Mesendoderm (in vitro differentiated cells): ENCODE data around the gene TOP3A.

Source experiments
- DNase-seq: peaks from one replicate; pipeline ENCODE4 v3.0.0; 2013
- H2AK5ac ChIP-seq: 2 replicates; pipeline ENCODE4 v1.6.1; 2013; ENCODE audit warnings: low read length, inconsistent platforms
- H2BK120ac ChIP-seq: 2 replicates; pipeline ENCODE4 v1.6.1; 2013; ENCODE audit warnings: low read depth, mild to moderate bottlenecking, low read length, moderate library complexity, mixed read lengths
- H2BK15ac ChIP-seq: replicated peaks from 2 replicates; pipeline ENCODE4 v1.6.1; 2013; ENCODE audit warnings: low read depth, mild to moderate bottlenecking, moderate library complexity
- H2BK5ac ChIP-seq: 2 replicates; pipeline ENCODE4 v1.6.1; 2013; ENCODE audit warnings: low read length, inconsistent platforms
- H3K18ac ChIP-seq: 2 replicates; pipeline ENCODE4 v1.6.1; 2013; ENCODE audit warnings: mild to moderate bottlenecking, low read length, mixed read lengths
- H3K23ac ChIP-seq: one replicate; pipeline ENCODE4 v1.6.1; 2013; ENCODE audit warnings: low read length
- H3K27ac ChIP-seq: 2 replicates; pipeline ENCODE4 v1.5.1; 2013; ENCODE audit warnings: low read depth, mild to moderate bottlenecking, inconsistent platforms, low read length, moderate library complexity
- H3K27me3 ChIP-seq: 2 replicates; pipeline ENCODE4 v1.6.1; 2013; ENCODE audit warnings: low read length, control low read depth, mild to moderate bottlenecking, inconsistent platforms; ENCODE audit not compliant: insufficient read depth, poor library complexity
- H3K36me3 ChIP-seq: 2 replicates; pipeline ENCODE4 v1.6.1; 2013; ENCODE audit warnings: low read length, inconsistent platforms; ENCODE audit not compliant: control insufficient read depth, insufficient read depth
- H3K4ac ChIP-seq: one replicate; pipeline ENCODE4 v1.6.1; 2013; ENCODE audit warnings: low read depth, mild to moderate bottlenecking, low read length, moderate library complexity
- H3K4me1 ChIP-seq: 2 replicates; pipeline ENCODE4 v1.6.1; 2013; ENCODE audit warnings: low read depth, low read length, inconsistent platforms; ENCODE audit not compliant: control insufficient read depth
- H3K4me2 ChIP-seq: 2 replicates; pipeline ENCODE4 v1.6.1; 2013; ENCODE audit warnings: low read length
- H3K4me3 ChIP-seq: 2 replicates; pipeline ENCODE4 v1.5.1; 2013; ENCODE audit warnings: mild to moderate bottlenecking, low read length
- H3K56ac ChIP-seq: one replicate; pipeline ENCODE4 v1.6.1; 2013; ENCODE audit warnings: low read length
- H3K79me1 ChIP-seq: 2 replicates; pipeline ENCODE4 v1.6.1; 2013; ENCODE audit warnings: low read length, inconsistent platforms
- H3K79me2 ChIP-seq: 2 replicates; pipeline ENCODE4 v1.6.1; 2013; ENCODE audit warnings: mild to moderate bottlenecking, low read length; ENCODE audit not compliant: control insufficient read depth, insufficient read depth
- H3K9ac ChIP-seq: 2 replicates; pipeline ENCODE4 v1.6.1; 2013; ENCODE audit warnings: low read length, inconsistent platforms
- H4K5ac ChIP-seq: one replicate; pipeline ENCODE4 v1.6.1; 2013; ENCODE audit warnings: low read length
- H4K8ac ChIP-seq: one replicate; pipeline ENCODE4 v1.6.1; 2013; ENCODE audit warnings: low read depth, mild to moderate bottlenecking, control low read depth, low read length, moderate library complexity
- WGBS: extraction: QIAGEN DNeasy Blood & Tissue Kit; methylation state at CpG from one replicate; pipeline ENCODE4 v1.1.7; 2013; ENCODE audit warnings: low lambda C conversion rate, missing lambda C conversion rate; ENCODE audit not compliant: insufficient coverage; ENCODE audit errors: extremely low coverage; 5-methylcytosine and 5-hydroxymethylcytosine counted together

The TOP3A gene

GRCh38 chr17:18253947-18254821, 60.6 kb downstream of the TOP3A start:
- peaks cover 19% of the 10 kb centered on the region for H3K36me3 ChIP-seq

GRCh38 chr17:18253187-18253884, 61.5 kb downstream of the TOP3A start:
- H2BK120ac ChIP-seq, result no peak overlapping the region
- H4K8ac ChIP-seq, result no peak overlapping the region
- H2BK5ac ChIP-seq, result no peak overlapping the region
- H3K18ac ChIP-seq, result no peak overlapping the region
- WGBS, result no CpG with 5 or more reads among the region's 16 CpGs
- no peak overlapping the region for H3K27ac ChIP-seq
- H3K4me1 ChIP-seq, result peaks cover 3% of the 10 kb centered on the region
- no peak overlapping the region for H2BK15ac ChIP-seq
- peaks cover 11% of the 10 kb centered on the region for H3K79me1 ChIP-seq
- no peaks in the 10 kb centered on the region for H3K27me3 ChIP-seq
- H3K4ac ChIP-seq, result no peak overlapping the region
- H3K23ac ChIP-seq, result no peak overlapping the region
- H3K79me2 ChIP-seq, result peaks cover 20% of the 10 kb centered on the region
- no peak for DNase-seq
- H3K9ac ChIP-seq, result no peak overlapping the region
- H3K56ac ChIP-seq, result no peak overlapping the region
- no peak overlapping the region for H2AK5ac ChIP-seq
- no peak overlapping the region for H3K4me2 ChIP-seq
- peaks cover 19% of the 10 kb centered on the region for H3K36me3 ChIP-seq
- no peak overlapping the region for H4K5ac ChIP-seq
- H3K4me3 ChIP-seq, result no peak overlapping the region

More at GRCh38 chr17:18253947-18254821, 60.6 kb downstream of the TOP3A start:
- no peak overlapping the region for H3K56ac ChIP-seq
- H2BK5ac ChIP-seq, result no peak overlapping the region
- WGBS, result no CpG with 5 or more reads among the region's 27 CpGs
- no peak overlapping the region for H2BK15ac ChIP-seq
- no peak overlapping the region for H3K4ac ChIP-seq
- peaks cover 11% of the 10 kb centered on the region for H3K79me1 ChIP-seq
- peaks cover 20% of the 10 kb centered on the region for H3K79me2 ChIP-seq
- no peak overlapping the region for H2AK5ac ChIP-seq
- H2BK120ac ChIP-seq, result no peak overlapping the region
- H3K27ac ChIP-seq, result no peak overlapping the region
- no peak overlapping the region for H3K18ac ChIP-seq
- H4K5ac ChIP-seq, result no peak overlapping the region
- H3K9ac ChIP-seq, result no peak overlapping the region
- H3K27me3 ChIP-seq, result no peaks in the 10 kb centered on the region
- no peak overlapping the region for H3K4me3 ChIP-seq
- H4K8ac ChIP-seq, result no peak overlapping the region
- H3K23ac ChIP-seq, result no peak overlapping the region
- no peak overlapping the region for H3K4me2 ChIP-seq
- DNase-seq, result no peak
- H3K4me1 ChIP-seq, result peaks cover 3% of the 10 kb centered on the region

DNA sequence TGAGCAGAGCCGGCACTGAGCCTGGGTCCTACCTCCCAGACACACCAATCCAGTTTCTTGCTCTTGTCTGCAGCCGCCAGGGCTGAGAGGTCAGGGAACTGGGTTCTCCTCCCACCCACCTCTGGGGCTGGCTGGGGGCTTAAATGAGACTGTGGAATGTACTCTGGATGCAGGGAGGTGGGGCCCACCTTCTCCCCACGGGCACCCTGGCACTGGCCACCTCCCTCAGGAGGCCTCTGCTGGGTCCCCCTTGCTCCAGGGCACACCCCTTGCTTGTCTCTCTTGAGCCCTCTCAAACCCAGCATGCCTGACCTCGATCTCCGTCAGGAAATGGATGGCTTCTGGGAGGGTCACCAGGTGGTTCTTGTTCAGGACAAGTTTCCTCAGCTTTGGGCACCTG, 62.6 kb downstream of the TOP3A start:
- Histone ChIP-seq H2BK15ac (no peak overlapping the region), H3K4me3 (no peak overlapping the region), H3K4ac (no peak overlapping the region), H3K79me1 (peaks cover 8% of the 10 kb centered on the region), H3K4me1 (no peaks in the 10 kb centered on the region), H3K9ac (no peak overlapping the region), H2BK120ac (no peak overlapping the region), H3K23ac (no peak overlapping the region), H3K79me2 (peaks cover 13% of the 10 kb centered on the region), H4K5ac (no peak overlapping the region), H2BK5ac (no peak overlapping the region), H3K36me3 (peaks cover 24% of the 10 kb centered on the region), H3K18ac (no peak overlapping the region), H2AK5ac (no peak overlapping the region), H3K27me3 (no peaks in the 10 kb centered on the region), H4K8ac (no peak overlapping the region), H3K27ac (no peak overlapping the region), H3K4me2 (no peak overlapping the region), H3K56ac (no peak overlapping the region)
- no CpG with 5 or more reads among the region's 5 CpGs for WGBS
- DNase-seq, result no peak

DNA sequence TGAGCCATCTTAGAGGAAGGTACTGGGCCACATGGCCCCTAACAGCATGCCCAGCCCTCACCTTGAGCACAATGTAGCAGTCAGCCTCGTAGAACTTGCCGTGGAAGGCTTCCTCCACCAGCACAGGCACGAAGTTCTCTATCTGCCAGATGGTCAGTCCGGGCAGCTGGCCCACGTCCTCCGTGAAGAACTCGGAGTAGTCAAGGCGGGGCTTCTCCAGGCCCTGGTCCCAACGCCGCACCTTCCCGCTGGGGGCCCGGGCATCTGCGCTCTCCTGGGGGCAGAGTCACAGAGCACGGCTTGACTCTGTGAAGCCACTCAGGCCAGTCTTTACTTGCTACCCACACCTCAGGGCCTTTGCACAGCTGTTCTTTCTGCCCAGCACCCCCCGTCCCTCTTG, 63.6 kb downstream of the TOP3A start:
- H3K56ac ChIP-seq, result no peak overlapping the region
- H3K4me2 ChIP-seq, result no peak overlapping the region
- peaks cover 5% of the 10 kb centered on the region for H3K79me1 ChIP-seq
- H2BK120ac ChIP-seq, result no peak overlapping the region
- H3K18ac ChIP-seq, result no peak overlapping the region
- H3K27ac ChIP-seq, result no peak overlapping the region
- no peak overlapping the region for H3K4me3 ChIP-seq
- no CpG with 5 or more reads among the region's 15 CpGs for WGBS
- peaks cover 24% of the 10 kb centered on the region for H3K36me3 ChIP-seq
- no peak overlapping the region for H4K8ac ChIP-seq
- peaks cover 3% of the 10 kb centered on the region for H3K4me1 ChIP-seq
- H4K5ac ChIP-seq, result no peak overlapping the region
- no peak overlapping the region for H3K9ac ChIP-seq
- H3K23ac ChIP-seq, result no peak overlapping the region
- H3K79me2 ChIP-seq, result peaks cover 5% of the 10 kb centered on the region
- H3K4ac ChIP-seq, result no peak overlapping the region
- H3K27me3 ChIP-seq, result no peaks in the 10 kb centered on the region
- no peak for DNase-seq
- no peak overlapping the region for H2BK5ac ChIP-seq
- H2BK15ac ChIP-seq, result no peak overlapping the region
- no peak overlapping the region for H2AK5ac ChIP-seq

GRCh38 chr17:18250708-18251107, 64.1 kb downstream of the TOP3A start:
- no peak overlapping the region for H3K4ac ChIP-seq
- peaks cover 25% of the 10 kb centered on the region for H3K36me3 ChIP-seq
- WGBS, result no CpG with 5 or more reads among the region's 14 CpGs

More at GRCh38 chr17:18250708-18251107, 64.1 kb downstream of the TOP3A start:
- Histone ChIP-seq H3K4me2 (no peak overlapping the region), H3K79me2 (peaks cover 2% of the 10 kb centered on the region), H4K5ac (no peak overlapping the region), H3K27ac (no peak overlapping the region), H2AK5ac (no peak overlapping the region), H2BK120ac (no peak overlapping the region), H3K23ac (no peak overlapping the region), H3K4me1 (peaks cover 3% of the 10 kb centered on the region), H3K27me3 (no peaks in the 10 kb centered on the region), H3K4me3 (no peak overlapping the region), H2BK15ac (no peak overlapping the region), H3K18ac (no peak overlapping the region), H3K9ac (no peak overlapping the region), H2BK5ac (no peak overlapping the region), H3K79me1 (peaks cover 2% of the 10 kb centered on the region), H3K56ac (no peak overlapping the region), H4K8ac (no peak overlapping the region)
- DNase-seq, result no peak
